GM21390 (cell line): ENCODE results near the gene RNF145.
A peak's percentile ranks its signal among the peaks of the same experiment; 100 is the strongest.

Experiments
- ATAC-seq: cut with Tn5 transposase; IDR thresholded peaks from one replicate; pipeline ENCODE4 v1.9.1; 2021; ENCODE audit not compliant: unreplicated experiment

The RNF145 gene

GRCh38 chr5:159195775-159196174 lies 13.6 kb downstream of the RNF145 start:
- ATAC-seq: no peak

GRCh38 chr5:159190170-159190569 lies 19.2 kb downstream of the RNF145 start:
- no peak for ATAC-seq

GRCh38 chr5:159189310-159189709 lies 20.0 kb downstream of the RNF145 start:
- ATAC-seq: no peak

- ATAC-seq: no peak
These were observed 21.6 kb downstream of the RNF145 start for GRCh38 chr5:159187719-159188118.

- ATAC-seq: no peak
These were observed 23.0 kb downstream of the RNF145 start for GRCh38 chr5:159186319-159186718.

- no peak for ATAC-seq
These were observed 23.6 kb downstream of the RNF145 start for GRCh38 chr5:159185773-159186172.

GRCh38 chr5:159184858-159185381 lies 24.4 kb downstream of the RNF145 start:
- no peak for ATAC-seq

- ATAC-seq: no peak
These were observed 25.1 kb downstream of the RNF145 start for GRCh38 chr5:159184236-159184635.

GRCh38 chr5:159183247-159183646 lies 26.1 kb downstream of the RNF145 start:
- ATAC-seq: no peak

GRCh38 chr5:159182691-159183090 lies 26.7 kb downstream of the RNF145 start:
- no peak for ATAC-seq

- no peak for ATAC-seq
These were observed 27.7 kb downstream of the RNF145 start for GRCh38 chr5:159181651-159182050.

GRCh38 chr5:159181152-159181551 lies 28.2 kb downstream of the RNF145 start:
- peak; percentile 61 for ATAC-seq

GRCh38 chr5:159179529-159180305 lies 29.6 kb downstream of the RNF145 start:
- no peak for ATAC-seq

GRCh38 chr5:159178978-159179377 lies 30.4 kb downstream of the RNF145 start:
- ATAC-seq: peak; percentile 45

GRCh38 chr5:159175547-159175946 lies 33.8 kb downstream of the RNF145 start:
- ATAC-seq: no peak

GRCh38 chr5:159174511-159175168 lies 34.7 kb downstream of the RNF145 start:
- ATAC-seq: no peak

GRCh38 chr5:159171274-159171673 lies 38.1 kb downstream of the RNF145 start:
- no peak for ATAC-seq

- no peak for ATAC-seq
These were observed 39.3 kb downstream of the RNF145 start for GRCh38 chr5:159170021-159170420.

GRCh38 chr5:159166416-159166815 lies 42.9 kb downstream of the RNF145 start:
- ATAC-seq: no peak

GRCh38 chr5:159163701-159164046 lies 45.7 kb downstream of the RNF145 start:
- ATAC-seq: no peak

GRCh38 chr5:159163027-159163700 lies 46.2 kb downstream of the RNF145 start:
- ATAC-seq: no peak
